Activated CD8-positive, alpha-beta memory T cell treated with anti-CD3 and anti-CD28 coated beads for 1 hour (primary cell): ENCODE data around the gene PRR15.

ENCODE experiments used
- DNase-seq, 2 donors: peaks; one replicate each; pipeline ENCODE4 v3.0.0-alpha.2; 2020; ENCODE audit warnings: low read depth in 1 of 2; ENCODE audit errors: extremely low read depth in 1 of 2

PRR15 gene

DNA sequence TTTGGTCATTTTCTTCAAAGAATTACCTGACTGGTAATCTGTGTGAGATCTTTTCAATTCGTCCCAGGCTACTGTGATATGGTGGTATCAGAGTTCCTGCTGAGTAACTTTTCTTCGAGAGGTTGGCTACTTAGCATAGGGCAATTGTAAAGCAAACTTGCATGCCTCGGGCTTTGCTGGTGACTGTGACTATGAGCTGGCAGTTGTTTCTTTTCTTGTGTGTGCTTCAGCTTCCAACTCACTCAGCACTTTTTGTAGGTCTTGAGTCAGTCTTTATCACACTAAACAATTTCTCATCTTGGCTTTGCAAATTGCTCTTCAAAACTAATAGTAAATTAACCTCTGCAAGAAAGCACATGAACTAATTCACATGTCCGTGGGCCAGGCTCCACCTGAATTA is 44.3 kb downstream of the PRR15 start:
- no peak for DNase-seq

DNA sequence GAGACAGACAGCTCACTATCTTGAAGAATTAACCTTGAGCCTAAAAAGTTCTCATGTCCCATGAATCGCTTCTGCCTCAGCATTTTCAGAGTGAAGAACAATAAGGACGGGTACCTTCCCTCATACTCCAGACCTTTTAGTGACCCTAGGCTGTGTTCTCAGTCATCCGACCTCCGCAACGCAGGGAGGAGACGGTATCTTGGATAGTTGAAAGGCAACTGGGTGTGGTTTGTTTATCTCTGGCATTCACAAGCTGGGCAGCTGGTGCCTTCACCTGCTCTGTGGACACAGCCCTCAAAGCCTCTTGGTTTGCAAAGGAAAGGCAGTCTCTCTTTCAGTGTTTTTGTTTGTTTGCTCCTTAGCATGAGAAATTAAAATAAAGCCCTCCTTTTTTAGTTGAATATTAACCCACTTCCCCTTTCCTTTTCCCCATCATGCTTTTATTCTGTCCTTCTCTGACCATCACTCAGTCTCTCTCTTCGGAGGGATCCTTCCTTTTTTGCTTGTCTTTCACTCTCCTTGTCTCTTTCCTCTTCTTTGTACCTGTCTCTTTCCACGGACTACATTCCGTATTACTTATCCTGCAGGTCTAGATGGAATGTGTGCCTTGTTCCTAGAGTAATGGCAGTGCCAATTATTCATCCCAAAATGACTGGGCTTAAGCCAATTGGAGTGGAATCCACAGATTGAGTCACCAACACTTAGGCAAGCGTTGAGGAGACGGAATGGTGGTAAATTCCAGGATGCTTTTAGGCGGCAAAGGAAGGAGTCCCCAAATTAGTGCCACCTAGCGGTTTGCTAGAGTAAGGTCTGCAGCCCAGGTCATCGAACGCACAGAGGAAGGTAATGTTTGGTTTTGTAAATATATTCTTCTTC is 45.8 kb downstream of the PRR15 start:
- no peak for DNase-seq

DNA sequence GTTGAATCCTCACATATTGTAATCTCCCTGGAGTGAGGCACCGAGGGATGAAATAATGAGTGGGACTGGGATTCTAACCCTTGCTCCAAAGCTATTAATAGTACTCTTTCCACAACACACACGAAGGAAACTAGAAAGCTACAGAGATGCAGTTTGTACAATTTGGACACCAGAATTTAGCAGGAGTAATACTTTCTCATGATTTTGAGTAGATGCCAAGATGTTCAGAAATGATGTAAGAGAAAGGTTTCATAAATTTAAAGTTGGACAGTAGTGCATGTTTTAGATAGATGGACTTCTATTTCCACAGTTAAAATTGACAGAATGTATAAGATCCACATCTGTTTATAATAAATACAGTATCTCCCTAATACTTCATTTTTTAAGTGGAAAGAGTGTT is 46.5 kb downstream of the PRR15 start:
- DNase-seq: no peak

DNA sequence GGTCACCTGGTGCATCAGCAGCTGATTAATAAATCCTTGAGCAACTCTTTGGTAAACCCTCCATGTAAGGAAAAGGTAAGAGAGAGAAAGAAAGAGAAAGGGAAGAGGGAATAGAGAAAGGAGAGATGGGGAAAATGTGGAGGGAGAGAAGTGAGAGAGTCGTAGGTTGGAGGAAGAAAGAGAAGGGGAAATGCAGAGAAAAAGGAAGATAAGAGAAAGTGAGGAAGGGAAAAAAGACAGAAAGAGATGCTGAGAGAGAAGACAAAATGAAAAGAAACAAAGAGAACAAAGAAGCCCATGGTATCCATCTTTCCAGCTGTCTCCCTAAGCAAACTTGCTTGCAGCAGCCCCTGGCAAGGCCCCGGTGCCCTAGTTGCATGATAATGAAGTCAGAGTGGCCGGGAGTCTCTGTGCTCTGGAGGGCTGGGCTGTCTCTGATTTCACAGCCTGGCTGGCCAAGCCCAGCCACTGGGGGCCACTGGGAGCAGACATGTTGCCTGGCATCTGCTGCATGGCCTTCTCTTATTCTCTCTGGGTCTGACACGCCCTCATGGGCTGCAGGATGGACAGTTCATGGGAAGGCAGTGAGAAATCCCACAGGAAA is 48.4 kb downstream of the PRR15 start:
- no peak for DNase-seq

DNA sequence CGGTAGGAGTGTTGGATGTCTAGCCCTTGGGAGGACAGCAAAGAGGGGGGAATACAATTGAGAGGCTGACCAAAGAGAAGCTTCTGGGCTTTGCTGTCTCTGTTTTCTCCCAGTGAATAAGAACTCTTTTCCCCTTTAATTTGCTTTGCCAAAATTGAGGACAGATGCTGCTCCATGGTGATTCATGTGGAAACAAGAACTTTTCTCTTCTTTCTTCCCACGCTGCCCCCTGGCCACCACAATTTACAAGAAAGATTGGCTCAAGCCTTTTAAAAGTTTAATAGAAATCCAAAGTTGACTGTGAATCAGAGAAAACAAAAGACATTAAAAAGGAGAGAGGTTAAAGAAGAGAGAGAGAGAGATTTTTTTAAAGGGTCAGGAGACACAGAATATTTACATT is 49.0 kb downstream of the PRR15 start:
- no peak for DNase-seq

DNA sequence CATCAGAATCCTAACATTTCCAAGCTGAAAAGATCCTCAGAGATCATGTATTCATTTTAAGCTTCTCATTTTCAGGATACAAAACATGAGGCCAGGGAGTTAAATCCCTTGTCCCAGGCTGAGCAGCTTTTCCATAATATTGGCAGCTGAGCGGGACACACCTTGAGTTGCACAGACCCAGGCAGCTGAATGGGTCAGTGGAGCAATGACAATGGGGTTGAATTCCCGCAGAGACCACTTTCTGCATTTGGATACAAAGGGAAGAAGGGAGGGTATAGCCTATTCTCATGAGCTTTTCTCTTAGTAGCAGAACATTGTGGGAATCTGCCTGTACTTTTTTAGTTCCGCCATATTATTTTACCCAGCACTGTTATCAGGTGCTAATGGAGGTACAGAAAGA is 49.5 kb downstream of the PRR15 start:
- DNase-seq: no peak

DNA sequence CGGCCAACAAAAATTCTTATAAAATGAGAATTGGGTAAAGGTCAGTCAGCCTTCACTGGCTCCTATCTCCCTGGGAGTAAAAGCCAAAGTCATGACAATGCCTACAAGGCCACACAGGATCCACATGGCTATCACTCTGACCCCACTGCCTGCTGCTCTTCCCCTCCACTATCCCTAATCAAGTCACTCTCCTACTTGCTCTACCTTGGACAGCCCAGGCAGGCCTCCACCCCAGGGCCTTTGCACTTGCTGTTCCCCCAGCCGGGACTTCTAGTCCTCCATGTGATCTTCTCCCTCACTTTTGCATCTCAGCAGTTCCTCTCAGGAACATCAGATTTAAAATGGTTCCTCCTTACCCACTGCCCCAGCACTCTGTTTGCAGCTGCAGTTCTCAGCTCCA is 50.6 kb downstream of the PRR15 start:
- no peak for DNase-seq
